ENCODE data around the gene ZNF133.

Gene ZNF133

GRCh38 chr20:18361678-18362077 is 73.4 kb downstream of the ZNF133 start:
- DNase-seq (ENCODE audit: low read depth in 1 of 2, low spot score in 1 of 2) = no peak

DNA sequence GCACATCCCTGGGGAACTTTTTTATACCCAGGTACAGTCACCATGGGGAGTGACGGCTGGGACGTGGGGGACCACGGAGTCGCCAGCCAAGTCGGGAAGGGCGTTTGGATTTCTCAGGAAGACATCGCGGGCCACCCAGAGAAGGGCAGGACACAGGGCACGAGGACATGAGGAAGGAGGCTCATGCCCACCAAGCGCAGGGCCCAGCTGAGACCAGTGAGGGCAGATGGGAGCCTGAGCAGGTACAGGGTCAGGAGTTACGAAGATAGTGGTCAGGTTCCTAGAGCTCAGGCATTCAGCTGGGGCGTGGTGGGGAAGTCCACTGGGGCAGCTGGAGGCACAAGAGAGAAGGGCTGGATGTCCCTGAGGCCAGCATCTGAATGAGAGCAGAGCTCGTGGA is 74.6 kb downstream of the ZNF133 start:
- DNase-seq (ENCODE audit: low read depth in 1 of 2, low spot score in 1 of 2) = no peak

DNA sequence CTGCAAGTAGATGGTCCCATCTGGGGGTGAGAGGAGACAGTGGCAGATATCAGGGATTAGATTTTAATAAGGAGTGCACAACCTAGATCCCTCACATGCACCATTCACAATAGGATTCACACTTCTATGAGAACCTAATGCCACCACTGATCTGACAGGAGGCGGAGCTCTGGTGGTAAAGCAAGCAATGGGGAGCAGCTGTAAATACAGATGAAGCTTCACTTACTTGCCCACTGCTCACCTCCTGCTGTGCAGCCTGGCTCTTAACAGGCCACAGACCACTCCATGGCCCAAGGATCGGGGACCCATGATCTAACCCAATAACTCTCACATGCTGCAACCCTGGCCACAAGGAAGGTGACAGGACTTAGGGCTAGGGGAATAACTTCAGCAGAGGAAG is 75.4 kb downstream of the ZNF133 start:
- DNase-seq (ENCODE audit: low read depth in 1 of 2, low spot score in 1 of 2) = no peak

GRCh38 chr20:18364768-18365167 is 76.4 kb downstream of the ZNF133 start:
- DNase-seq (ENCODE audit: low read depth in 1 of 2, low spot score in 1 of 2) = no peak
